ENCODE data around the gene NFS1. TPM values are rescaled to one million over a fixed set of nuclear protein-coding genes. Genes with fewer than 3 reads are reported as not detected.

Gene NFS1
- total and polyA plus RNA-seq, 12 donors, result 29.5 to 69.0 (median 57.1) TPM

DNA sequence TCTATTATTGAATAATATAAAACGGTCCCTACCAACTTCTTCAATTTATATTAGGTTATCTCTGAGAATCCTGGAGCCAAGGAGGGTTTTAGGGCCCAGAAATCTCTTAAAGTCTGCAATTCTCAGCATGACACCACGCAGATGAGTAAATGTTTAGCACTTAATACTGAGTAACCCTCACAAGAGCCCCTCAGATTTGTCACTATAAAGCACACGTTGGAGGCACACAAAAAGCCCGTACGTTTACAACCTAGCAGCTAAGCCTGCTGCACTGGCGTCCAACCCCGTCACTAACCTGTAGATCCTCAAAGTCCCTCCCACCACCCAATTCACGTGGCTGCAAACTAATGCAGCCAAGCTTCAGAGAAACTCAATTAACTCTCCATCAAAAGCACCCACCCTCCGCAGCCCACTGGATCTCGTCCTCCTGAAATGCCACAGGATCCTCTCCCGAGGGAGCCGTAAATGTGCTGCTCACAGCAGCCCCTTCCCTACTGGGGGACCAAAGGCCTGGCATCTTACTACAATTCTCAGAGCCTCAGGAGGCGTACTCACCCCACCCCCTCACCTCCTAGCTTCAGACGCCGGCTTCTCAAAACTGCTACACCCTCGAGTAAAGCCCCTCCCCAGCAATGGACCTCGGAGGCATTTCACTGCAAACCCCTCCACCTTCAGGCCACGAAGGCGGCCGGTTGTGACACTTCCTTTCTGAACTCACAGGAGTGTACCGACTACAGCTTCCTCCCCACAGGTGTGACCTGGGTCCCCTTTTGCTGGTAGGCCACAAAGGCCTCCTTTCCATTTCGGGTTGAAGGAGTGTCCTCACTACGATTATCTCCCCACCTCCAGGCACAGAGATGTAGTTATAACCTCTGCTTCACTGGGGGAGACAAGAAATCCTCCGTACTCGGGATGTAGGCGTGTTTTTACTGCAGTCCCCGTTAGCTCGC, 35.4 kb downstream of the NFS1 start:
- no peak for TF ChIP-seq CTCF (IDR thresholded peaks at IDR 0.05)
- WGBS, 2 donors, result 0 to 1% methylated on average over 28 of the region's 28 CpGs
- Histone ChIP-seq H3K27me3 (no peaks in the 10 kb centered on the region), H3K27ac (peak overlapping the region; percentile 90 to 100 (median 97)), H3K4me3 (peak overlapping the region; percentile 68 to 96 (median 79)), H3K36me3 (peaks cover 0 to 15% (median 4%) of the 10 kb centered on the region in 9 donors), H3K9me3 (no peaks in the 10 kb centered on the region), H3K4me1 (peaks cover 3 to 54% (median 43%) of the 10 kb centered on the region in 9 donors)
- intact Hi-C loops (cut with DNase I), result loop anchor here in 8 of 10 donors (2.0 to 10.0 kb wide), 6 partner anchors 46 to 199 kb away; partner anchors contain the start of genes SPAG4 (in 6 of the 8) and ERGIC3 (in 2 of the 8)
- DNase-seq, result peak in 1 of 2 donors; percentile 36
- peak; percentile 2 to 45 (median 32) for ATAC-seq

GRCh38 chr20:35662551-35662950, 36.6 kb downstream of the NFS1 start:
- H3K9me3 ChIP-seq, result no peaks in the 10 kb centered on the region
- H3K4me1 ChIP-seq, result peaks cover 3 to 65% (median 53%) of the 10 kb centered on the region in 9 donors
- H3K36me3 ChIP-seq, result peaks cover 0 to 4% (median 0%) of the 10 kb centered on the region in 9 donors
- ATAC-seq (no peak), DNase-seq (no peak)
- peak overlapping the region in 7 of 10 donors; percentile 68 to 96 (median 81) for H3K4me3 ChIP-seq
- TF ChIP-seq CTCF (IDR thresholded peaks at IDR 0.05), result no peak
- H3K27ac ChIP-seq, result peak overlapping the region in 1 of 10 donors; percentile 97
- no peaks in the 10 kb centered on the region for H3K27me3 ChIP-seq
- intact Hi-C loops (cut with DNase I), result loop anchor here in 6 of 10 donors (5.0 to 10.0 kb wide), 5 partner anchors 45 to 198 kb away; partner anchors contain the start of genes SPAG4 (in 6 of the 6) and ERGIC3 (in 2 of the 6)
- WGBS, 2 donors, result 24 to 35% methylated on average over 2 of the region's 2 CpGs

- DNase-seq, result no peak
- intact Hi-C loops (cut with DNase I), result loop anchor here in 6 of 10 donors (5.0 to 10.0 kb wide), 5 partner anchors 45 to 197 kb away; partner anchors contain the start of genes SPAG4 (in 6 of the 6) and ERGIC3 (in 2 of the 6)
- peaks cover 3 to 71% (median 59%) of the 10 kb centered on the region in 9 donors for H3K4me1 ChIP-seq
- no peak for TF ChIP-seq CTCF (IDR thresholded peaks at IDR 0.05)
- peak overlapping the region in 6 of 10 donors; percentile 68 to 96 (median 81) for H3K4me3 ChIP-seq
- no peaks in the 10 kb centered on the region for H3K9me3 ChIP-seq
- no peak for ATAC-seq
- WGBS, 2 donors, result 37% methylated on average over 3 of the region's 3 CpGs
- H3K27me3 ChIP-seq, result no peaks in the 10 kb centered on the region
- peaks cover 0 to 10% (median 0%) of the 10 kb centered on the region in 9 donors for H3K36me3 ChIP-seq
- peak overlapping the region in 2 of 10 donors; percentile 2 to 5 for H3K27ac ChIP-seq
Measured at GRCh38 chr20:35661908-35662307, 37.2 kb downstream of the NFS1 start.

DNA sequence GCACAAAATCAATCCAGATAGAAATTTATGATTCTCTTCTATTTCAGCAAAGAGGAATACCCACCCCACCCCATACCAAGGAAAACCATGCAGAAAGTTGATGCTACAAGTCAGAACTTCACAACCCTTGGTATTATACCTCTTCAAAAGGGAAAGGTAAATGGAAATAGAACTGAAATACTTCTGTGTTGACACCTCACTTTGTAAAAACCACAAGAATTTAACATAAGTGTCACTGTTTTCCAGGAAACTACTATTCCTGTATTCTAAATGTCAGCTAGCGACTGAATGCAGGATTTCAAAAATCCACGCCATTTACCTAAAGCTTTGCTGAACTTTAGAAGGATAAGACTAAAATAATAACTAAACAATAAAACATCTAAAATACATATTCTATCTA, 38.1 kb downstream of the NFS1 start:
- Histone ChIP-seq H3K9me3 (no peaks in the 10 kb centered on the region), H3K27ac (peak overlapping the region in 1 of 10 donors; percentile 11), H3K27me3 (no peaks in the 10 kb centered on the region), H3K4me1 (peaks cover 3 to 78% (median 65%) of the 10 kb centered on the region in 9 donors), H3K4me3 (peak overlapping the region in 2 of 10 donors; percentile 75 to 96), H3K36me3 (peaks cover 0 to 18% (median 0%) of the 10 kb centered on the region in 9 donors)
- no peak for TF ChIP-seq CTCF (IDR thresholded peaks at IDR 0.05)
- WGBS, 2 donors, result 87% methylated on average over 2 of the region's 2 CpGs
- ATAC-seq (no peak), DNase-seq (no peak)
- intact Hi-C loops (cut with DNase I), result loop anchor here in 6 of 10 donors (5.0 to 10.0 kb wide), 5 partner anchors 44 to 196 kb away; partner anchors contain the start of genes SPAG4 (in 6 of the 6) and ERGIC3 (in 2 of the 6)
